Progenitor cell of endocrine pancreas (in vitro differentiated cells): ENCODE measurements around the gene ZKSCAN2. TPM values are rescaled to one million over a fixed set of nuclear protein-coding genes. Genes with fewer than 3 reads are reported as not detected.

Experiments used
- DNase-seq: peaks from one replicate; pipeline ENCODE4 v3.0.0; 2021; ENCODE audit warnings: low spot score; ENCODE audit not compliant: unreplicated experiment
- H3K27ac Mint-ChIP-seq: 2 replicates; pipeline ENCODE4 v1.8.0; 2021; ENCODE audit warnings: mild to moderate bottlenecking, moderate library complexity, mixed read lengths
- H3K27me3 Mint-ChIP-seq: 2 replicates; pipeline ENCODE4 v1.8.0; 2021; ENCODE audit warnings: mixed read lengths
- H3K36me3 Mint-ChIP-seq: 2 replicates; pipeline ENCODE4 v1.8.0; 2022; ENCODE audit warnings: mixed read lengths; ENCODE audit not compliant: insufficient read depth
- H3K4me1 Mint-ChIP-seq: 2 replicates; pipeline ENCODE4 v1.8.0; 2021; ENCODE audit warnings: low read depth, mixed read lengths
- H3K4me3 Mint-ChIP-seq: 2 replicates; pipeline ENCODE4 v1.8.0; 2021; ENCODE audit warnings: low read depth, mild to moderate bottlenecking, moderate library complexity, mixed read lengths
- H3K9me3 Mint-ChIP-seq: 2 replicates; pipeline ENCODE4 v1.8.0; 2021; ENCODE audit warnings: low read depth, mixed read lengths
- CTCF ChIP-seq: fragments of 200-600 bp; sonication (generic); IDR thresholded peaks from one replicate; pipeline ENCODE4 v1.5.0; 2021; ENCODE audit warnings: antibody characterized with exemption, mild to moderate bottlenecking; ENCODE audit not compliant: unreplicated experiment
- total RNA-seq: library from RNA; stranded (reverse); gene quantifications from 2 replicates; pipeline ENCODE4 v1.2.1, GENCODE V29; 2021

Gene ZKSCAN2
- total RNA-seq, 1 donor from 2014 or later, result 17.3 TPM

- Mint-ChIP-seq H3K9me3 (no peaks in the 10 kb centered on the region), H3K27me3 (no peaks in the 10 kb centered on the region), H3K4me3 (no peak overlapping the region), H3K27ac (no peak overlapping the region), H3K36me3 (no peaks in the 10 kb centered on the region), H3K4me1 (no peaks in the 10 kb centered on the region)
- no peak for DNase-seq
- TF ChIP-seq CTCF, result no peak
Measured at GRCh38 chr16:25224731-25225319, 32.8 kb downstream of the ZKSCAN2 start.

- Mint-ChIP-seq H3K4me3 (no peak overlapping the region), H3K4me1 (no peaks in the 10 kb centered on the region), H3K9me3 (no peaks in the 10 kb centered on the region), H3K36me3 (no peaks in the 10 kb centered on the region), H3K27ac (no peak overlapping the region), H3K27me3 (no peaks in the 10 kb centered on the region)
- DNase-seq, result no peak
- TF ChIP-seq CTCF, result no peak
Measured at GRCh38 chr16:25223964-25224363, 33.7 kb downstream of the ZKSCAN2 start.

GRCh38 chr16:25222959-25223358 lies 34.7 kb downstream of the ZKSCAN2 start:
- Mint-ChIP-seq H3K9me3 (no peaks in the 10 kb centered on the region), H3K27ac (no peak overlapping the region), H3K4me1 (no peaks in the 10 kb centered on the region), H3K36me3 (no peaks in the 10 kb centered on the region), H3K4me3 (no peak overlapping the region), H3K27me3 (no peaks in the 10 kb centered on the region)
- DNase-seq, result no peak
- no peak for TF ChIP-seq CTCF

- Mint-ChIP-seq H3K27ac (no peak overlapping the region), H3K36me3 (no peaks in the 10 kb centered on the region), H3K4me1 (peaks cover 3% of the 10 kb centered on the region), H3K9me3 (no peaks in the 10 kb centered on the region), H3K27me3 (peaks cover 8% of the 10 kb centered on the region), H3K4me3 (no peak overlapping the region)
- TF ChIP-seq CTCF, result no peak
- no peak for DNase-seq
Measured at GRCh38 chr16:25219070-25219737, 38.4 kb downstream of the ZKSCAN2 start.

GRCh38 chr16:25217921-25218320 lies 39.7 kb downstream of the ZKSCAN2 start:
- no peak for TF ChIP-seq CTCF
- Mint-ChIP-seq H3K4me1 (peaks cover 3% of the 10 kb centered on the region), H3K36me3 (no peaks in the 10 kb centered on the region), H3K27me3 (peaks cover 8% of the 10 kb centered on the region), H3K9me3 (no peaks in the 10 kb centered on the region), H3K27ac (peak overlapping the region; percentile 11), H3K4me3 (no peak overlapping the region)
- DNase-seq, result no peak
